Smooth muscle cell (in vitro differentiated cells): ENCODE results near the gene MAPK4. TPM values are rescaled to one million over a fixed set of nuclear protein-coding genes. Genes with fewer than 3 reads are reported as not detected.

ENCODE experiments used
- DNase-seq: peaks from one replicate; lab custom pipeline; 2025; ENCODE audit not compliant: unreplicated experiment; lab: John Stamatoyannopoulos, UW
- H2AFZ ChIP-seq: fragments of 200-600 bp; sonication (generic); 2 replicates; pipeline ENCODE4 v1.6.0; 2016; ENCODE audit warnings: antibody characterized with exemption, low read depth, mild to moderate bottlenecking
- H3F3A ChIP-seq: fragments of 200-600 bp; sonication (generic); 2 replicates; pipeline ENCODE4 v1.6.0; 2017; ENCODE audit warnings: antibody characterized with exemption, low read depth
- H3K27ac ChIP-seq: fragments of 200-600 bp; sonication (generic); 2 replicates; pipeline ENCODE4 v1.5.1; 2016; ENCODE audit warnings: low read depth, mild to moderate bottlenecking
- H3K27me3 ChIP-seq: fragments of 200-600 bp; sonication (generic); 2 replicates; pipeline ENCODE4 v1.6.1; 2016; ENCODE audit warnings: low read depth, mild to moderate bottlenecking
- H3K36me3 ChIP-seq: fragments of 200-600 bp; sonication (generic); 2 replicates; pipeline ENCODE4 v1.5.1; 2016; ENCODE audit warnings: low read depth
- H3K4me1 ChIP-seq: fragments of 200-600 bp; sonication (generic); 2 replicates; pipeline ENCODE4 v1.5.1; 2016; ENCODE audit warnings: low read depth
- H3K4me2 ChIP-seq: fragments of 200-600 bp; sonication (generic); 2 replicates; pipeline ENCODE4 v1.6.0; 2016; ENCODE audit warnings: mild to moderate bottlenecking
- H3K4me3 ChIP-seq: fragments of 200-600 bp; sonication (generic); 2 replicates; pipeline ENCODE4 v1.5.1; 2016; ENCODE audit warnings: mild to moderate bottlenecking
- H3K79me2 ChIP-seq: fragments of 200-600 bp; sonication (generic); 2 replicates; pipeline ENCODE4 v1.6.0; 2016; ENCODE audit warnings: low read depth, mild to moderate bottlenecking
- H3K9ac ChIP-seq: fragments of 200-600 bp; sonication (generic); 2 replicates; pipeline ENCODE4 v1.6.0; 2016; ENCODE audit warnings: low read depth
- H3K9me3 ChIP-seq: fragments of 200-600 bp; sonication (generic); replicated peaks from 2 replicates; pipeline ENCODE4 v1.5.1; 2016; ENCODE audit warnings: low read depth
- H4K20me1 ChIP-seq: fragments of 200-600 bp; sonication (generic); 2 replicates; pipeline ENCODE4 v1.6.0; 2016; ENCODE audit warnings: low read depth
- CTCF ChIP-seq: fragments of 200-600 bp; sonication (generic); IDR thresholded peaks from 2 replicates; pipeline ENCODE4 v1.5.1; 2017; ENCODE audit warnings: borderline replicate concordance, mild to moderate bottlenecking, antibody characterized with exemption; ENCODE audit not compliant: insufficient read depth, poor library complexity, severe bottlenecking
- WGBS: methylation state at CpG from one replicate; pipeline ENCODE4 v1.1.7; 2016; ENCODE audit warnings: low lambda C conversion rate; 5-methylcytosine and 5-hydroxymethylcytosine counted together
- polyA plus RNA-seq: library from polyadenylated mRNA; unstranded; fragments of >200 nt; fragmentation: Nextera tagmentation; extraction: Ambion mirVana; gene quantifications from 2 replicates; pipeline ENCODE4 v1.2.1, GENCODE V29; 2016
- total RNA-seq: library from RNA; depleted of rRNA; stranded (reverse); fragments of >200 nt; gene quantifications from 2 replicates; pipeline ENCODE4 v1.2.3, GENCODE V29; 2014

The MAPK4 gene
- total and polyA plus RNA-seq, 2 experiments from 2014 or later, result 0.09 TPM; not detected in 1

- TF ChIP-seq CTCF, result no peak
- Histone ChIP-seq H3K36me3 (no peaks in the 10 kb centered on the region), H3K4me2 (no peak overlapping the region), H4K20me1 (no peaks in the 10 kb centered on the region), H3K4me1 (no peaks in the 10 kb centered on the region), H3K9ac (no peak overlapping the region), H2AFZ (no peak overlapping the region), H3K27me3 (peaks cover 5% of the 10 kb centered on the region), H3K9me3 (no peaks in the 10 kb centered on the region), H3F3A (no peaks in the 10 kb centered on the region), H3K79me2 (no peaks in the 10 kb centered on the region), H3K27ac (no peak overlapping the region), H3K4me3 (no peak overlapping the region)
- 95% methylated on average over 1 of the region's 1 CpG for WGBS
- no peak for DNase-seq
Observed at GRCh38 chr18:50682852-50683251, 123.0 kb downstream of the MAPK4 start.

GRCh38 chr18:50686409-50686808 lies 126.5 kb downstream of the MAPK4 start:
- 90% methylated on average over 8 of the region's 8 CpGs for WGBS
- Histone ChIP-seq H3K4me2 (no peak overlapping the region), H3K4me1 (no peaks in the 10 kb centered on the region), H3F3A (no peaks in the 10 kb centered on the region), H3K27me3 (peaks cover 9% of the 10 kb centered on the region), H3K27ac (no peak overlapping the region), H3K9ac (no peak overlapping the region), H4K20me1 (no peaks in the 10 kb centered on the region), H3K4me3 (no peak overlapping the region), H3K9me3 (no peaks in the 10 kb centered on the region), H3K79me2 (no peaks in the 10 kb centered on the region), H3K36me3 (no peaks in the 10 kb centered on the region), H2AFZ (no peak overlapping the region)
- TF ChIP-seq CTCF, result no peak
- no peak for DNase-seq

- Histone ChIP-seq H3K4me1 (no peaks in the 10 kb centered on the region), H3K27ac (no peak overlapping the region), H3K27me3 (peaks cover 9% of the 10 kb centered on the region), H3K79me2 (no peaks in the 10 kb centered on the region), H3F3A (no peaks in the 10 kb centered on the region), H3K4me2 (no peak overlapping the region), H3K9me3 (no peaks in the 10 kb centered on the region), H4K20me1 (no peaks in the 10 kb centered on the region), H3K36me3 (no peaks in the 10 kb centered on the region), H2AFZ (no peak overlapping the region), H3K9ac (no peak overlapping the region), H3K4me3 (no peak overlapping the region)
- 86% methylated on average over 11 of the region's 11 CpGs for WGBS
- no peak for DNase-seq
- no peak for TF ChIP-seq CTCF
Observed at GRCh38 chr18:50687491-50687890, 127.6 kb downstream of the MAPK4 start.

- H3K4me1 ChIP-seq, result no peaks in the 10 kb centered on the region
- H3K27ac ChIP-seq, result no peak overlapping the region
- peaks cover 9% of the 10 kb centered on the region for H3K27me3 ChIP-seq
- no peaks in the 10 kb centered on the region for H3K79me2 ChIP-seq
- H4K20me1 ChIP-seq, result no peaks in the 10 kb centered on the region
- H2AFZ ChIP-seq, result no peak overlapping the region
- no peak overlapping the region for H3K4me3 ChIP-seq
- no peak for DNase-seq
- 95% methylated on average over 6 of the region's 6 CpGs for WGBS
- H3K9me3 ChIP-seq, result no peaks in the 10 kb centered on the region
- H3K9ac ChIP-seq, result no peak overlapping the region
- no peaks in the 10 kb centered on the region for H3K36me3 ChIP-seq
- no peaks in the 10 kb centered on the region for H3F3A ChIP-seq
- no peak overlapping the region for H3K4me2 ChIP-seq
- no peak for TF ChIP-seq CTCF
Observed at GRCh38 chr18:50689578-50689977, 129.7 kb downstream of the MAPK4 start.
